Caco-2 (cell line): ENCODE results near the gene PDIA2. TPM values are rescaled to one million over a fixed set of nuclear protein-coding genes. Genes with fewer than 3 reads are reported as not detected.
A peak's percentile ranks its signal among the peaks of the same experiment; 100 is the strongest.

Source experiments
- BruUV-seq: library from RNA; stranded (reverse); fragments of 400-500 nt; replicated peaks from 2 replicates; lab custom pipeline; 2021; lab: Mats Ljungman, UMichigan
- CTCF ChIA-PET: fragments of 300-600 bp; sonication (Branson Sonifier 250); formaldehyde crosslinking; loops from one replicate; lab custom pipeline; 2022; ENCODE audit warnings: antibody characterized with exemption; lab: Charles Lee
- POLR2A ChIA-PET: fragments of 300-600 bp; sonication (Branson Sonifier 250); formaldehyde crosslinking; loops from one replicate; lab custom pipeline; 2022; ENCODE audit warnings: antibody characterized with exemption; lab: Charles Lee
- DNase-seq, 2 experiments: peaks; one replicate each; pipeline versions ENCODE4 v3.0.0 to v3.0.0-alpha.2; 2020 to 2022
- H3K27me3 ChIP-seq: replicated peaks from 2 replicates; pipeline ENCODE4 v1.6.0; 2011; ENCODE audit warnings: low read length; ENCODE audit not compliant: control insufficient read depth, insufficient read depth
- H3K36me3 ChIP-seq: 2 replicates; pipeline ENCODE4 v1.5.1; 2011; ENCODE audit warnings: low read length; ENCODE audit not compliant: control insufficient read depth, insufficient read depth
- H3K4me1 ChIP-seq: fragments of 250-450 bp; sonication (Bioruptor Pico); 2 replicates; pipeline ENCODE4 v1.5.1; 2020; ENCODE audit warnings: mild to moderate bottlenecking
- H3K4me3 ChIP-seq: 2 replicates; pipeline ENCODE4 v1.5.1; 2011; ENCODE audit warnings: low read depth, mild to moderate bottlenecking, control low read depth, low read length
- H3K9me3 ChIP-seq: fragments of 250-450 bp; sonication (Bioruptor Pico); 2 replicates; pipeline ENCODE4 v1.5.1; 2020; ENCODE audit warnings: mild to moderate bottlenecking, moderate library complexity
- H3K27ac Mint-ChIP-seq: one replicate; pipeline ENCODE4 v1.8.0; 2022; ENCODE audit warnings: mixed read lengths; ENCODE audit not compliant: unreplicated experiment
- H3K27me3 Mint-ChIP-seq: one replicate; pipeline ENCODE4 v1.8.0; 2022; ENCODE audit warnings: mixed read lengths; ENCODE audit not compliant: insufficient read depth, unreplicated experiment
- H3K36me3 Mint-ChIP-seq: one replicate; pipeline ENCODE4 v1.8.0; 2022; ENCODE audit warnings: mild to moderate bottlenecking, mixed read lengths; ENCODE audit not compliant: insufficient read depth, unreplicated experiment
- H3K4me1 Mint-ChIP-seq: one replicate; pipeline ENCODE4 v1.8.0; 2022; ENCODE audit warnings: low read depth, mixed read lengths; ENCODE audit not compliant: unreplicated experiment
- H3K4me3 Mint-ChIP-seq: one replicate; pipeline ENCODE4 v1.8.0; 2022; ENCODE audit warnings: mild to moderate bottlenecking, moderate library complexity, mixed read lengths; ENCODE audit not compliant: unreplicated experiment
- H3K9me3 Mint-ChIP-seq: one replicate; pipeline ENCODE4 v1.8.0; 2022; ENCODE audit warnings: mixed read lengths; ENCODE audit not compliant: unreplicated experiment
- CTCF ChIP-seq, 2 experiments: fragments of 200-600 bp in 1 of 2; IDR thresholded peaks; 1 replicate in 1 of 2; 2 replicates in 1 of 2; pipeline versions ENCODE4 v1.5.1 to v1.8.0; 2011 to 2022; ENCODE audit warnings: antibody characterized with exemption in 1 of 2, control low read depth in 1 of 2, inconsistent platforms in 1 of 2, low read depth in 1 of 2, low read length in 1 of 2, mild to moderate bottlenecking in 1 of 2, moderate library complexity in 1 of 2; ENCODE audit not compliant: insufficient read depth in 1 of 2, severe bottlenecking in 1 of 2, unreplicated experiment in 1 of 2
- intact Hi-C: fragments of 100-400 bp; cut with micrococcal nuclease; formaldehyde crosslinking; loops from one replicate; pipeline ENCODE4 v1.10.0; 2022; ENCODE audit not compliant: unreplicated experiment
- total RNA-seq: library from RNA; stranded (reverse); gene quantifications from 2 replicates; pipeline ENCODE4 v1.2.3, GENCODE V29; 2022

The PDIA2 gene
- total RNA-seq, 1 experiment from 2014 or later: 0.41 TPM

GRCh38 chr16:276426-277077 lies 6.4 kb upstream of the PDIA2 start:
- CTCF ChIA-PET: no interaction called here
- H3K27me3 Mint-ChIP-seq: no peaks in the 10 kb centered on the region
- BruUV-seq: no TSS peak
- H3K4me3 Mint-ChIP-seq: peak overlapping the region; percentile 54
- Histone ChIP-seq H3K36me3 (no peaks in the 10 kb centered on the region), H3K9me3 (no peaks in the 10 kb centered on the region), H3K4me1 (no peaks in the 10 kb centered on the region), H3K4me3 (no peak overlapping the region), H3K27me3 (no peaks in the 10 kb centered on the region; the same call in 1 of the 2 replicates)
- H3K9me3 Mint-ChIP-seq: no peaks in the 10 kb centered on the region
- TF ChIP-seq CTCF (IDR thresholded peaks at IDR 0.05; ENCODE audit: insufficient read depth in 1 of 2, low read depth in 1 of 2, low read length in 1 of 2, severe bottlenecking in 1 of 2, unreplicated experiment in 1 of 2): no peak
- no peak for DNase-seq
- no peaks in the 10 kb centered on the region for H3K4me1 Mint-ChIP-seq
- H3K27ac Mint-ChIP-seq: no peak overlapping the region
- intact Hi-C loops: no loop called here
- POLR2A ChIA-PET: no interaction called here
- H3K36me3 Mint-ChIP-seq: no peaks in the 10 kb centered on the region

GRCh38 chr16:278863-279366 lies 4.0 kb upstream of the PDIA2 start:
- no peaks in the 10 kb centered on the region for H3K9me3 ChIP-seq
- Mint-ChIP-seq H3K27ac (no peak overlapping the region), H3K9me3 (no peaks in the 10 kb centered on the region), H3K27me3 (no peaks in the 10 kb centered on the region), H3K4me1 (no peaks in the 10 kb centered on the region), H3K36me3 (no peaks in the 10 kb centered on the region), H3K4me3 (no peak overlapping the region)
- TF ChIP-seq CTCF (IDR thresholded peaks at IDR 0.05; ENCODE audit: insufficient read depth in 1 of 2, low read depth in 1 of 2, low read length in 1 of 2, severe bottlenecking in 1 of 2, unreplicated experiment in 1 of 2): no peak
- intact Hi-C loops: no loop called here
- BruUV-seq: no TSS peak
- DNase-seq: peak in 1 of 2 experiments; percentile 33
- CTCF ChIA-PET: interaction anchor here (1.1 to 1.5 kb wide), 2 partner anchors 39 to 74 kb away, joined by 3 to 8 read pairs; partner anchors contain the start of gene AXIN1
- no peak overlapping the region for H3K4me3 ChIP-seq
- H3K4me1 ChIP-seq: no peaks in the 10 kb centered on the region
- H3K27me3 ChIP-seq: no peaks in the 10 kb centered on the region; the same call in 1 of the 2 replicates
- H3K36me3 ChIP-seq: no peaks in the 10 kb centered on the region
- POLR2A ChIA-PET: no interaction called here

- no peaks in the 10 kb centered on the region for H3K9me3 ChIP-seq
- intact Hi-C loops: no loop called here
- no peak overlapping the region for H3K4me3 ChIP-seq
- H3K27ac Mint-ChIP-seq: no peak overlapping the region
- CTCF ChIA-PET: interaction anchor here (1.5 kb wide), 1 partner anchor 73 kb away, joined by 8 read pairs; the partner anchor contains the start of gene AXIN1
- no peak overlapping the region for H3K4me3 Mint-ChIP-seq
- no peak for TF ChIP-seq CTCF (IDR thresholded peaks at IDR 0.05; ENCODE audit: insufficient read depth in 1 of 2, low read depth in 1 of 2, low read length in 1 of 2, severe bottlenecking in 1 of 2, unreplicated experiment in 1 of 2)
- no peaks in the 10 kb centered on the region; the same call in 1 of the 2 replicates for H3K27me3 ChIP-seq
- no peaks in the 10 kb centered on the region for H3K36me3 ChIP-seq
- no peaks in the 10 kb centered on the region for H3K9me3 Mint-ChIP-seq
- no TSS peak for BruUV-seq
- POLR2A ChIA-PET: no interaction called here
- H3K4me1 Mint-ChIP-seq: no peaks in the 10 kb centered on the region
- no peaks in the 10 kb centered on the region for H3K27me3 Mint-ChIP-seq
- H3K4me1 ChIP-seq: no peaks in the 10 kb centered on the region
- H3K36me3 Mint-ChIP-seq: peaks cover 5% of the 10 kb centered on the region
- no peak for DNase-seq
These were observed 3.4 kb upstream of the PDIA2 start for GRCh38 chr16:279531-279930.
